Sigmoid colon (tissue), 7 donors: ENCODE results near the gene FHDC1. TPM values are rescaled to one million over a fixed set of nuclear protein-coding genes. Genes with fewer than 3 reads are reported as not detected.

Source experiments
- DNase-seq: peaks from one replicate; pipeline ENCODE4 v3.0.0-alpha.2; 2019
- H3K27ac ChIP-seq, 4 donors: fragments of 200-600 bp; sonication (generic); one replicate each; pipeline ENCODE4 v1.5.1; 2016 to 2019; ENCODE audit warnings: mild to moderate bottlenecking in 1 of 4
- H3K27me3 ChIP-seq, 3 donors: fragments of 200-600 bp; sonication (generic); one replicate each; pipeline ENCODE4 v1.5.1; 2019; ENCODE audit warnings: mild to moderate bottlenecking in 1 of 3
- H3K36me3 ChIP-seq, 4 donors: fragments of 200-600 bp; sonication (generic); one replicate each; pipeline ENCODE4 v1.5.1; 2016 to 2019
- H3K4me1 ChIP-seq, 4 donors: fragments of 200-600 bp; sonication (generic); one replicate each; pipeline ENCODE4 v1.5.1; 2017 to 2019
- H3K4me3 ChIP-seq, 4 donors: fragments of 200-600 bp; sonication (generic); one replicate each; pipeline ENCODE4 v1.5.1; 2017 to 2019; ENCODE audit warnings: mild to moderate bottlenecking in 2 of 4, moderate library complexity in 1 of 4
- H3K9me3 ChIP-seq, 4 donors: fragments of 200-600 bp in 3 of 4; sonication (generic) in 3 of 4; one replicate each; pipeline versions ENCODE4 v1.5.1 to v1.6.1; 2013 to 2019
- EP300 ChIP-seq, 4 donors: sonication (generic); formaldehyde crosslinking; IDR thresholded peaks; one replicate each; pipeline ENCODE4 v1.6.1; 2017; ENCODE audit warnings: antibody characterized with exemption in 4 of 4
- POLR2A ChIP-seq, 2 donors: fragments of 450-650 bp; IDR thresholded peaks; one replicate each; pipeline ENCODE4 v1.6.1; 2016; ENCODE audit warnings: antibody characterized with exemption in 2 of 2, mild to moderate bottlenecking in 2 of 2, moderate library complexity in 2 of 2
- POLR2AphosphoS5 ChIP-seq, 4 donors: sonication (generic); formaldehyde crosslinking; IDR thresholded peaks; one replicate each; pipeline ENCODE4 v1.6.1; 2017; ENCODE audit warnings: antibody characterized with exemption in 4 of 4
- WGBS, 2 donors: extraction: QIAGEN DNeasy Blood & Tissue Kit; methylation state at CpG; one replicate each; pipeline ENCODE4 v1.1.7; 2013; 5-methylcytosine and 5-hydroxymethylcytosine counted together
- intact Hi-C: fragments of 100-400 bp; cut with DNase I; formaldehyde crosslinking; loops from one replicate; pipeline ENCODE4 v1.15.1; 2023
- polyA plus RNA-seq, 3 donors: library from polyadenylated mRNA; stranded (reverse); fragments of 200-250 nt; gene quantifications; one replicate each; pipeline ENCODE4 v1.2.3, GENCODE V29; 2013
- total RNA-seq, 4 donors: library from RNA; depleted of rRNA; stranded (reverse); fragments of >200 nt; gene quantifications; one replicate each; pipeline ENCODE4 v1.1.0, GENCODE V29; 2016
- TF ChIP-seq, protein P1 (sequence below), 4 experiments: fragments of 450-650 bp in 3 of 4; fragments of 200-600 bp in 1 of 4; IDR thresholded peaks; one replicate each; pipeline ENCODE4 v1.5.1; 2016 to 2019; ENCODE audit warnings: antibody characterized with exemption in 4 of 4, mild to moderate bottlenecking in 3 of 4, moderate library complexity in 2 of 4
- donor health status: healthy with polysubstance abuse.
- donor health status: Bipolar disorder and iron deficiency.
- donor health status: healthy.

Gene FHDC1
- total and polyA plus RNA-seq, 7 donors = 0.66 to 7.2 (median 2.2) TPM

DNA sequence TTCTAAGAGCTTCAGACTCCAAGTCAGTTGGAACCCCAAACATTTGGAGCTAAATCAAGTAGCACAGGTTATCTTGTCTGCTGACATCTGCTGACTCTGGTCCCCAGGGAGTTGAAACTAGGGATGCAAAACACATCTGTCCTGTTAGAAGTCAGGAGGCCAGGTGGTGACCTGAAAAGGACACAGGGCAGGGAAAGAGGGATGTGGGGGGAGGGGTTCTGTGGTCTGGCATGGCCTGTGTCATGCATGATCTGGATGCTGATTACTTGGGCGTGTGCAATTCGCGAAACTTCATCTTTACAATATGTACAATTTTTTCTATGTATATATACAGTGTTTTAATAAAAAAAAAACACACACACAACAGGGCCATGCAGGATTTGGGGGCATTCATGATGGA lies 55.3 kb downstream of the FHDC1 start:
- no peaks in the 10 kb centered on the region for H3K27me3 ChIP-seq
- H3K36me3 ChIP-seq = no peaks in the 10 kb centered on the region
- DNase-seq = no peak
- no peaks in the 10 kb centered on the region for H3K4me1 ChIP-seq
- no peaks in the 10 kb centered on the region for H3K9me3 ChIP-seq
- 64 to 88% methylated on average over 3 of the region's 3 CpGs for WGBS, 2 donors
- H3K4me3 ChIP-seq = no peak overlapping the region
- TF ChIP-seq POLR2A (IDR thresholded peaks at IDR 0.05) (no peak), POLR2AphosphoS5 (IDR thresholded peaks at IDR 0.05) (no peak), EP300 (IDR thresholded peaks at IDR 0.05) (no peak)
- TF ChIP-seq, protein P1, sequence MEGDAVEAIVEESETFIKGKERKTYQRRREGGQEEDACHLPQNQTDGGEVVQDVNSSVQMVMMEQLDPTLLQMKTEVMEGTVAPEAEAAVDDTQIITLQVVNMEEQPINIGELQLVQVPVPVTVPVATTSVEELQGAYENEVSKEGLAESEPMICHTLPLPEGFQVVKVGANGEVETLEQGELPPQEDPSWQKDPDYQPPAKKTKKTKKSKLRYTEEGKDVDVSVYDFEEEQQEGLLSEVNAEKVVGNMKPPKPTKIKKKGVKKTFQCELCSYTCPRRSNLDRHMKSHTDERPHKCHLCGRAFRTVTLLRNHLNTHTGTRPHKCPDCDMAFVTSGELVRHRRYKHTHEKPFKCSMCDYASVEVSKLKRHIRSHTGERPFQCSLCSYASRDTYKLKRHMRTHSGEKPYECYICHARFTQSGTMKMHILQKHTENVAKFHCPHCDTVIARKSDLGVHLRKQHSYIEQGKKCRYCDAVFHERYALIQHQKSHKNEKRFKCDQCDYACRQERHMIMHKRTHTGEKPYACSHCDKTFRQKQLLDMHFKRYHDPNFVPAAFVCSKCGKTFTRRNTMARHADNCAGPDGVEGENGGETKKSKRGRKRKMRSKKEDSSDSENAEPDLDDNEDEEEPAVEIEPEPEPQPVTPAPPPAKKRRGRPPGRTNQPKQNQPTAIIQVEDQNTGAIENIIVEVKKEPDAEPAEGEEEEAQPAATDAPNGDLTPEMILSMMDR (IDR thresholded peaks at IDR 0.05) = no peak
- no peak overlapping the region for H3K27ac ChIP-seq
- intact Hi-C loops = no loop called here

DNA sequence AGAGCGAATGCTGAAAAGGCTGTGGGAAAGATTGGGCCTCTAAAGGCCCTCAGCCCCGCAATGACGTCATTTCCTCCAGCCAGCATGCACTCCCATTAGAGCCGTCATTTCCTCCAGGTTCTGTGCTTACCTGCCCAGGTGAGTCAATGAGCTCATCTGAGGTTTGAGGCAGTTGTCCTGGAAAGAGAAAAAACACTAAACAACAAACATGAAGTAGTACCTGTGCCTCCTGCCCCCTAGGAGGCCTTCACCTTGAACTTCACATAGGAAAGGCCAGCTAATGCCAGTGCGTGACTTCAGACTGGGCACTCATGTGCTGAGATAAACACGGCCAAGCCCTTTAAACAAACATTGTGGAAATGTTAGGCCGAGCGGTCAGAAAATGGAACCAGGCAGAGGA lies 55.9 kb downstream of the FHDC1 start:
- no peak overlapping the region for H3K27ac ChIP-seq
- no peaks in the 10 kb centered on the region for H3K36me3 ChIP-seq
- intact Hi-C loops = no loop called here
- H3K4me3 ChIP-seq = no peak overlapping the region
- H3K27me3 ChIP-seq = no peaks in the 10 kb centered on the region
- H3K4me1 ChIP-seq = no peaks in the 10 kb centered on the region
- DNase-seq = no peak
- H3K9me3 ChIP-seq = no peaks in the 10 kb centered on the region
- TF ChIP-seq POLR2AphosphoS5 (IDR thresholded peaks at IDR 0.05) (no peak), EP300 (IDR thresholded peaks at IDR 0.05) (no peak), POLR2A (IDR thresholded peaks at IDR 0.05) (no peak)
- TF ChIP-seq, protein P1 (IDR thresholded peaks at IDR 0.05) = no peak
- 37 to 80% methylated on average over 8 of the region's 8 CpGs for WGBS, 2 donors

DNA sequence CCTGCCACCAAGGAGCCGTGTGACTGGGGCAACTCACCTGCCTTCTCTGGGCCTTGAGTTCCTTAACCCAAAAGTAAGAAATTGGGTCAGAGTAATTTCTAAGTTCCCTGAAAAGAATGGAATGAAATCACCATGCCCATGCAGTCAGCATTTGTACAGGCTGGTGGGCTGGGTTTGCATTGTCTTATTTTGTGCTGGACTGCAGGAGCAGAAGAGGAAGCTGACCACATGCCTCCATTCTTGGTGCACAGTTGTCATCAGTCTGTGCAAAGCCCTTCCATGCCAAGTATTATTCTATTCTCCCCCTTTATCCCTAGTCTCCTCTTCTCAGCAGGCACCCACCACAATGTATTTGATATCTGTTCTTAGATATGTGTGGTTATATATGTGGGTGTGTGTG lies 56.3 kb downstream of the FHDC1 start:
- no peaks in the 10 kb centered on the region for H3K9me3 ChIP-seq
- H3K36me3 ChIP-seq = no peaks in the 10 kb centered on the region
- no peak for DNase-seq
- no peaks in the 10 kb centered on the region for H3K4me1 ChIP-seq
- no peak overlapping the region for H3K4me3 ChIP-seq
- TF ChIP-seq EP300 (IDR thresholded peaks at IDR 0.05) = no peak
- TF ChIP-seq POLR2A (IDR thresholded peaks at IDR 0.05) = no peak
- TF ChIP-seq, protein P1 (IDR thresholded peaks at IDR 0.05) = no peak
- TF ChIP-seq POLR2AphosphoS5 (IDR thresholded peaks at IDR 0.05) = no peak
- intact Hi-C loops = no loop called here
- WGBS, 2 donors = 60 to 84% methylated on average over 1 of the region's 1 CpG
- H3K27me3 ChIP-seq = no peaks in the 10 kb centered on the region
- no peak overlapping the region for H3K27ac ChIP-seq

GRCh38 chr4:152994038-152994437 lies 57.9 kb downstream of the FHDC1 start:
- Histone ChIP-seq H3K9me3 (no peaks in the 10 kb centered on the region), H3K4me1 (no peaks in the 10 kb centered on the region), H3K4me3 (no peak overlapping the region), H3K27me3 (no peaks in the 10 kb centered on the region), H3K27ac (no peak overlapping the region), H3K36me3 (no peaks in the 10 kb centered on the region)
- TF ChIP-seq, protein P1 (IDR thresholded peaks at IDR 0.05) = no peak
- TF ChIP-seq POLR2A (IDR thresholded peaks at IDR 0.05) = no peak
- TF ChIP-seq POLR2AphosphoS5 (IDR thresholded peaks at IDR 0.05) = no peak
- TF ChIP-seq EP300 (IDR thresholded peaks at IDR 0.05) = no peak
- WGBS, 2 donors = 87 to 88% methylated on average over 3 of the region's 3 CpGs
- DNase-seq = no peak
- intact Hi-C loops = no loop called here

- no peak overlapping the region for H3K4me3 ChIP-seq
- TF ChIP-seq EP300 (IDR thresholded peaks at IDR 0.05) (no peak), POLR2AphosphoS5 (IDR thresholded peaks at IDR 0.05) (no peak), POLR2A (IDR thresholded peaks at IDR 0.05) (no peak)
- TF ChIP-seq, protein P1 (IDR thresholded peaks at IDR 0.05) = no peak
- 32 to 34% methylated on average over 8 of the region's 8 CpGs for WGBS, 2 donors
- H3K9me3 ChIP-seq = no peaks in the 10 kb centered on the region
- no peaks in the 10 kb centered on the region for H3K27me3 ChIP-seq
- H3K27ac ChIP-seq = no peak overlapping the region
- H3K36me3 ChIP-seq = no peaks in the 10 kb centered on the region
- no peak for DNase-seq
- H3K4me1 ChIP-seq = no peaks in the 10 kb centered on the region
- intact Hi-C loops = no loop called here
Observed at GRCh38 chr4:152996111-152996571, 60.0 kb downstream of the FHDC1 start.
